Measurements from ENCODE around the gene ZDHHC19. TPM values are rescaled to one million over a fixed set of nuclear protein-coding genes. Genes with fewer than 3 reads are reported as not detected.
"Not testable (repeated sequence)": the region's sequence is repeated elsewhere in the genome, so short reads cannot be mapped to it uniquely, and the experiment has no call there.

Gene ZDHHC19
- total and polyA plus RNA-seq, 2 experiments from 2014 or later = 1.3 to 15.7 TPM

DNA sequence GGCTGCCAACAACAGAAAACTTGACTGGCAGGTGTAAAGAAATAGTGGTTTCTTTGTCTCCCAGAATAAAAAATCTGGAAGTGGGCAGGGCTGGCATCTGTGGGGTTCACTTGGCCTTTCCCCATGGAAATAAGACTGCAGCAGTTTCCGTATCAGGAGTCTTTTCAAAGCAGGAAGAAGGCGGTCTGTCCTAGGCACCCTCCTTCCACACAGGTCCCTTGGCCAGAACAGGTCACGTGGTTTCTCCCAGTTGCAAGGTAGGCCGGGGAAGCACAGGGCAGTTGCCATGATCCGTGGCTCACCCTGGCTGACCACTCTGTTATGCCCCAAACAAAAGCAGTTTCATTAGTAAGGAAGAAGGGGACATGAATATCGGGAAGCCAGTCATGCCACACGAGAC lies 45.4 kb downstream of the ZDHHC19 start:
- H3K27me3 ChIP-seq (ENCODE audit: insufficient read depth) = no peaks in the 10 kb centered on the region
- no peaks in the 10 kb centered on the region for H3K4me1 Mint-ChIP-seq
- H3K79me2 ChIP-seq (replicated peaks; ENCODE audit: insufficient read depth) = no peaks in the 10 kb centered on the region
- no peak for DNase-seq (ENCODE audit: low spot score)
- H3K4me2 ChIP-seq = no peak overlapping the region; the same call in 1 of the 2 replicates
- H3K27me3 Mint-ChIP-seq (ENCODE audit: insufficient read depth, low read depth, poor library complexity) = peaks cover 7% of the 10 kb centered on the region
- H3K4me3 ChIP-seq = no peak overlapping the region
- no peaks in the 10 kb centered on the region for H3K9me2 ChIP-seq (ENCODE audit: insufficient read depth)
- no peaks in the 10 kb centered on the region for H3K36me3 Mint-ChIP-seq (ENCODE audit: low read depth)
- H3K9me3 Mint-ChIP-seq = no peaks in the 10 kb centered on the region
- H3K27ac Mint-ChIP-seq = no peak overlapping the region
- ATAC-seq = no peak; the same call in 2 of the 3 replicates
- H4K20me1 ChIP-seq (replicated peaks; ENCODE audit: insufficient read depth) = no peaks in the 10 kb centered on the region
- TF ChIP-seq ZNF462 (CRISPR knock-in tag; IDR thresholded peaks at IDR 0.05) (no peak), NANOG (IDR thresholded peaks at IDR 0.05; ENCODE audit: borderline replicate concordance) (no peak), REST (IDR thresholded peaks at IDR 0.05; ENCODE audit: unreplicated experiment) (no peak)
- H3F3A ChIP-seq (replicated peaks; ENCODE audit: low read depth) = no peaks in the 10 kb centered on the region
- H2AFZ ChIP-seq = peak overlapping the region; percentile 29
- no peak overlapping the region for H3K4me3 Mint-ChIP-seq
- no peak overlapping the region for H3K27ac ChIP-seq (ENCODE audit: low read depth)
- H3K4me1 ChIP-seq (ENCODE audit: insufficient read depth) = no peaks in the 10 kb centered on the region
- H3K36me3 ChIP-seq (ENCODE audit: insufficient read depth) = no peaks in the 10 kb centered on the region

DNA sequence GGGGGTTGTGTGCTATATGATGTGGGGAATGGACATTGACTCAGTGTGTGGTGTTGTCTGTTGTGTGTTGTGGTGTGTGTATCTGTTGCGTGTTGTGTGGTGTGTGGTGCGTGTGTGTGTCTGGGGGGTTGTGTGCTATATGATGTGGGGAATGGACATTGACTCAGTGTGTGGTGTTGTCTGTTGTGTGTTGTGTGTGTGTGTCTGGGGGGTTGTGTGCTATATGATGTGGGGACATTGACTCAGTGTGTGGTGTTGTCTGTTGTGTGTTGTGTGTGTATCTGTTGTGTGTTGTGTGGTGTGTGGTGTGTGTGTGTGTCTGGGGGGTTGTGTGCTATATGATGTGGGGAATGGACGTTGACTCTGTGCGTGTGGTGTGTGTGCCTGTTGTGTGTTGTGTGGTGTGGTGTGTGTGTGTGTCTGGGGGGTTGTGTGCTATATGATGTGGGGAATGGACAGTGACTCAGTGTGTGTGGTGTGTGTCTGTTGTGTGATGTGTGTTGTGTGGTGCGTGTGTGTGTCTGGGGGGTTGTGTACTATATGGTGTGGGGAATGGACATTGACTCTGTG lies 46.1 kb downstream of the ZDHHC19 start:
- not testable (repeated sequence) for H3K4me3 ChIP-seq; H3K27ac ChIP-seq (ENCODE audit: low read depth); H3K4me1 ChIP-seq (ENCODE audit: insufficient read depth); H3K4me1 Mint-ChIP-seq; H3K27me3 ChIP-seq (ENCODE audit: insufficient read depth); H3K79me2 ChIP-seq (replicated peaks; ENCODE audit: insufficient read depth); H3F3A ChIP-seq (replicated peaks; ENCODE audit: low read depth); H2AFZ ChIP-seq; H3K4me2 ChIP-seq; H3K36me3 ChIP-seq (ENCODE audit: insufficient read depth); ATAC-seq; H4K20me1 ChIP-seq (replicated peaks; ENCODE audit: insufficient read depth); H3K36me3 Mint-ChIP-seq (ENCODE audit: low read depth); H3K9me2 ChIP-seq (ENCODE audit: insufficient read depth); H3K27ac Mint-ChIP-seq; DNase-seq (ENCODE audit: low spot score); H3K4me3 Mint-ChIP-seq; H3K27me3 Mint-ChIP-seq (ENCODE audit: insufficient read depth, low read depth, poor library complexity); H3K9me3 Mint-ChIP-seq
